Caco-2 (cell line): ENCODE measurements around the gene TRAPPC2L. TPM values are rescaled to one million over a fixed set of nuclear protein-coding genes. Genes with fewer than 3 reads are reported as not detected.

ENCODE experiments used
- BruUV-seq: library from RNA; stranded (reverse); fragments of 400-500 nt; replicated peaks from 2 replicates; lab custom pipeline; 2021; lab: Mats Ljungman, UMichigan
- CTCF ChIA-PET: fragments of 300-600 bp; sonication (Branson Sonifier 250); formaldehyde crosslinking; loops from one replicate; lab custom pipeline; 2022; ENCODE audit warnings: antibody characterized with exemption; lab: Charles Lee
- POLR2A ChIA-PET: fragments of 300-600 bp; sonication (Branson Sonifier 250); formaldehyde crosslinking; loops from one replicate; lab custom pipeline; 2022; ENCODE audit warnings: antibody characterized with exemption; lab: Charles Lee
- DNase-seq, 2 experiments: peaks; one replicate each; pipeline versions ENCODE4 v3.0.0 to v3.0.0-alpha.2; 2020 to 2022
- H3K27me3 ChIP-seq: replicated peaks from 2 replicates; pipeline ENCODE4 v1.6.0; 2011; ENCODE audit warnings: low read length; ENCODE audit not compliant: control insufficient read depth, insufficient read depth
- H3K36me3 ChIP-seq: 2 replicates; pipeline ENCODE4 v1.5.1; 2011; ENCODE audit warnings: low read length; ENCODE audit not compliant: control insufficient read depth, insufficient read depth
- H3K4me1 ChIP-seq: fragments of 250-450 bp; sonication (Bioruptor Pico); 2 replicates; pipeline ENCODE4 v1.5.1; 2020; ENCODE audit warnings: mild to moderate bottlenecking
- H3K4me3 ChIP-seq: 2 replicates; pipeline ENCODE4 v1.5.1; 2011; ENCODE audit warnings: low read depth, mild to moderate bottlenecking, control low read depth, low read length
- H3K9me3 ChIP-seq: fragments of 250-450 bp; sonication (Bioruptor Pico); 2 replicates; pipeline ENCODE4 v1.5.1; 2020; ENCODE audit warnings: mild to moderate bottlenecking, moderate library complexity
- H3K27ac Mint-ChIP-seq: one replicate; pipeline ENCODE4 v1.8.0; 2022; ENCODE audit warnings: mixed read lengths; ENCODE audit not compliant: unreplicated experiment
- H3K27me3 Mint-ChIP-seq: one replicate; pipeline ENCODE4 v1.8.0; 2022; ENCODE audit warnings: mixed read lengths; ENCODE audit not compliant: insufficient read depth, unreplicated experiment
- H3K36me3 Mint-ChIP-seq: one replicate; pipeline ENCODE4 v1.8.0; 2022; ENCODE audit warnings: mild to moderate bottlenecking, mixed read lengths; ENCODE audit not compliant: insufficient read depth, unreplicated experiment
- H3K4me1 Mint-ChIP-seq: one replicate; pipeline ENCODE4 v1.8.0; 2022; ENCODE audit warnings: low read depth, mixed read lengths; ENCODE audit not compliant: unreplicated experiment
- H3K4me3 Mint-ChIP-seq: one replicate; pipeline ENCODE4 v1.8.0; 2022; ENCODE audit warnings: mild to moderate bottlenecking, moderate library complexity, mixed read lengths; ENCODE audit not compliant: unreplicated experiment
- H3K9me3 Mint-ChIP-seq: one replicate; pipeline ENCODE4 v1.8.0; 2022; ENCODE audit warnings: mixed read lengths; ENCODE audit not compliant: unreplicated experiment
- intact Hi-C: fragments of 100-400 bp; cut with micrococcal nuclease; formaldehyde crosslinking; loops from one replicate; pipeline ENCODE4 v1.10.0; 2022; ENCODE audit not compliant: unreplicated experiment
- total RNA-seq: library from RNA; stranded (reverse); gene quantifications from 2 replicates; pipeline ENCODE4 v1.2.3, GENCODE V29; 2022
- TF ChIP-seq, protein P1 (sequence below), 2 experiments: fragments of 200-600 bp in 1 of 2; IDR thresholded peaks; 1 replicate in 1 of 2; 2 replicates in 1 of 2; pipeline versions ENCODE4 v1.5.1 to v1.8.0; 2011 to 2022; ENCODE audit warnings: antibody characterized with exemption in 1 of 2, control low read depth in 1 of 2, inconsistent platforms in 1 of 2, low read depth in 1 of 2, low read length in 1 of 2, mild to moderate bottlenecking in 1 of 2, moderate library complexity in 1 of 2; ENCODE audit not compliant: insufficient read depth in 1 of 2, severe bottlenecking in 1 of 2, unreplicated experiment in 1 of 2

The TRAPPC2L gene
- total RNA-seq, 1 experiment from 2014 or later: 179 TPM

DNA sequence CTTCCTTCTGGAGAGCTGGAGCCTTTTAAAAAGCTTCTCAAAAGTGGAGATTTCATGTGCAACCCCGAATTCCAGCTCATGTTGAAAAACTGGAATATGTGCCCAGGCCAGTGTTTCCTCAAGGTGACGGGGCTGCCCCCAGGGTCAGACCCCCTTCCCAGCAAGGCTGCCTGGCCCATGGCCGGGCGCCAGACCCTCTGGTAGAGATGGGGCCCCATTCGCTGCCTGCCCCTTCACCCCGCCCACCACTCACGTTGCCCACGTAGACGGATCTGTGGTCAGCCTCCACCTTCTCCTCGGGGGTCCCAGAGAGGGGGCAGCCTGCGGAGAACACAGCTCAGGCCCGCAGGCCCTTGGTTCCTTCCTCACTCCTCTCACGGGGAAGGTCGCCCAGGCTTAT lies 8.4 kb downstream of the TRAPPC2L start:
- DNase-seq: no peak
- TF ChIP-seq, protein P1, sequence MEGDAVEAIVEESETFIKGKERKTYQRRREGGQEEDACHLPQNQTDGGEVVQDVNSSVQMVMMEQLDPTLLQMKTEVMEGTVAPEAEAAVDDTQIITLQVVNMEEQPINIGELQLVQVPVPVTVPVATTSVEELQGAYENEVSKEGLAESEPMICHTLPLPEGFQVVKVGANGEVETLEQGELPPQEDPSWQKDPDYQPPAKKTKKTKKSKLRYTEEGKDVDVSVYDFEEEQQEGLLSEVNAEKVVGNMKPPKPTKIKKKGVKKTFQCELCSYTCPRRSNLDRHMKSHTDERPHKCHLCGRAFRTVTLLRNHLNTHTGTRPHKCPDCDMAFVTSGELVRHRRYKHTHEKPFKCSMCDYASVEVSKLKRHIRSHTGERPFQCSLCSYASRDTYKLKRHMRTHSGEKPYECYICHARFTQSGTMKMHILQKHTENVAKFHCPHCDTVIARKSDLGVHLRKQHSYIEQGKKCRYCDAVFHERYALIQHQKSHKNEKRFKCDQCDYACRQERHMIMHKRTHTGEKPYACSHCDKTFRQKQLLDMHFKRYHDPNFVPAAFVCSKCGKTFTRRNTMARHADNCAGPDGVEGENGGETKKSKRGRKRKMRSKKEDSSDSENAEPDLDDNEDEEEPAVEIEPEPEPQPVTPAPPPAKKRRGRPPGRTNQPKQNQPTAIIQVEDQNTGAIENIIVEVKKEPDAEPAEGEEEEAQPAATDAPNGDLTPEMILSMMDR (IDR thresholded peaks at IDR 0.05; ENCODE audit: insufficient read depth in 1 of 2, low read depth in 1 of 2, low read length in 1 of 2, severe bottlenecking in 1 of 2, unreplicated experiment in 1 of 2): no peak
- no TSS peak for BruUV-seq
- no peak overlapping the region for H3K4me3 ChIP-seq
- H3K27ac Mint-ChIP-seq: no peak overlapping the region
- H3K27me3 Mint-ChIP-seq: no peaks in the 10 kb centered on the region
- H3K4me3 Mint-ChIP-seq: no peak overlapping the region
- H3K36me3 ChIP-seq: 0 out of 2 replicates have a peak, but pooled peaks cover 2% of the 10 kb centered on the region
- ChIA-PET POLR2A (no interaction called here), CTCF (no interaction called here)
- H3K9me3 Mint-ChIP-seq: no peaks in the 10 kb centered on the region
- H3K4me1 Mint-ChIP-seq: no peaks in the 10 kb centered on the region
- intact Hi-C loops: no loop called here
- H3K4me1 ChIP-seq: no peaks in the 10 kb centered on the region
- H3K27me3 ChIP-seq: no peaks in the 10 kb centered on the region; the same call in 1 of the 2 replicates
- H3K9me3 ChIP-seq: no peaks in the 10 kb centered on the region
- H3K36me3 Mint-ChIP-seq: no peaks in the 10 kb centered on the region

DNA sequence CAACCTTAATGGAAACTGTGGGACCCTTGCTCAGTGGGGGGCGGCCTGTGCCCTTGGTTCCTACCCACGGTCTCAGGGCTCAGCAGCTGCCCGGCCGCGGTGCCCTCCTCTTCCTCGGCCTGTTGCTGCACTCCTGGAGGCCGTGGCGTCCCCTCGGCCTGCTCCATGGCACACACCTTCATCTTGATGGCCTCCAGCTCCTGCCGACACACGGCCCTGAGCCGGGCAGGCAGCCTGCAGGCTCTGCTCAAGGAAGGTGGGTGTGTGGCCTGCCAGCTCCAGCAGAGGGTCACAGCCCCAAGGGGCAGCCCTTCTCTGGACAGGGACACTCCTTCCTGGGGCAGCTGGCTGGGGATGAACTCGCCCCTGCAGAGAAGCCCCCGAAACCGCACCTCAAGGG lies 8.8 kb downstream of the TRAPPC2L start:
- intact Hi-C loops: no loop called here
- Histone ChIP-seq H3K4me3 (no peak overlapping the region), H3K27me3 (no peaks in the 10 kb centered on the region; the same call in 1 of the 2 replicates), H3K4me1 (no peaks in the 10 kb centered on the region), H3K36me3 (no peaks in the 10 kb centered on the region), H3K9me3 (no peaks in the 10 kb centered on the region)
- DNase-seq: no peak
- ChIA-PET CTCF (no interaction called here), POLR2A (no interaction called here)
- H3K9me3 Mint-ChIP-seq: no peaks in the 10 kb centered on the region
- H3K27me3 Mint-ChIP-seq: no peaks in the 10 kb centered on the region
- no peaks in the 10 kb centered on the region for H3K4me1 Mint-ChIP-seq
- TF ChIP-seq, protein P1 (IDR thresholded peaks at IDR 0.05; ENCODE audit: insufficient read depth in 1 of 2, low read depth in 1 of 2, low read length in 1 of 2, severe bottlenecking in 1 of 2, unreplicated experiment in 1 of 2): no peak
- H3K36me3 Mint-ChIP-seq: no peaks in the 10 kb centered on the region
- BruUV-seq: no TSS peak
- H3K4me3 Mint-ChIP-seq: no peak overlapping the region
- no peak overlapping the region for H3K27ac Mint-ChIP-seq

DNA sequence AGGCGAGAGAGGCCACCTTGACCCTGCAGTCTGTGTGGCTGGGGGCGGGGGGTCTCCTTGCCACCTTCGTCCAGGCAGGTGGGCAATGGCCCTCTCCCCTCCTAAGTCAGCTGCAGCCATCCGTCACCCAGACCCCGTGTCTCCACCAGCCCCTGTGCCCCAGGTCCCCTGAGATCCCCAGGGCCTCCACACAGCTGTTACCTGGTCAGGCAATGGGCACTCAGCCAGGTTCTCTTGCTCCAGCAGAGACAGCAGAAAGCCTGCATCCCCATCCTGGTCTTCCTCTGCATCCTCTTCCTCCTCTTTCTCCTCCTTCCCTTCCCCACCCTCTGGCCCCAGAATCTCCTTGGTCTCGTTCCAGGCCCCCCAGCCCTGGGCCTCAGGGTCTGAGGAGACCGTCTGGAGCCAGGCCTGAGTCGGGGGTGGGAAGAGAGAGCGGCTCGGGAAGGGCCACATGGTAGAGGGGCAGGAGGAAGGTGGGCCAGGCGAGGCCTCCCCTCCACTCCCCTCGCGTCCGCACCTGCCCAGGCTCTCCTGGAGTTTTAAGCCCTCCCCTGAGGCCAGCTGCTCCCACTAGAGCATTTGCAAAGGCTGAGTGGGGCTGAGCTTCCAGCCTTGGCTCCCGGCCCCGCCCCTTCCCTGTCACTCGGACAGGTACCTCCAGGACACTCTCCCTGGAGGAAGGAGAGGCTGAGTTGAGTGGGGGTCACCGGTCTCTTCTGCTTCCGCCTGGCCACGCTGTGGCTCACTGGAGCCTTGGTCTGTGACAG lies 9.4 kb downstream of the TRAPPC2L start, which contains the start of gene PABPN1L:
Gene PABPN1L (minus strand): TSS at position 510 of the 770 bp plus-strand sequence. CDS start 54 bp downstream, at position 456.
- ChIA-PET CTCF (no interaction called here), POLR2A (no interaction called here)
- H3K4me1 ChIP-seq: no peaks in the 10 kb centered on the region
- H3K27me3 Mint-ChIP-seq: peaks cover 3% of the 10 kb centered on the region
- H3K4me3 Mint-ChIP-seq: no peak within 1 kb of the TSS
- H3K9me3 Mint-ChIP-seq: no peaks in the 10 kb centered on the region
- intact Hi-C loops: no loop called here
- BruUV-seq: no TSS peak
- H3K36me3 ChIP-seq: no peaks in the 10 kb centered on the region
- H3K4me1 Mint-ChIP-seq: no peaks in the 10 kb centered on the region
- no peaks in the 10 kb centered on the region; the same call in 1 of the 2 replicates for H3K27me3 ChIP-seq
- no peaks in the 10 kb centered on the region for H3K36me3 Mint-ChIP-seq
- TF ChIP-seq, protein P1 (IDR thresholded peaks at IDR 0.05; ENCODE audit: insufficient read depth in 1 of 2, low read depth in 1 of 2, low read length in 1 of 2, severe bottlenecking in 1 of 2, unreplicated experiment in 1 of 2): no peak
- H3K4me3 ChIP-seq: no peak within 1 kb of the TSS
- H3K9me3 ChIP-seq: no peaks in the 10 kb centered on the region
- no peak within 1 kb of the TSS for H3K27ac Mint-ChIP-seq
- DNase-seq: no peak
